Measurements from ENCODE around the gene GSN.

DNA sequence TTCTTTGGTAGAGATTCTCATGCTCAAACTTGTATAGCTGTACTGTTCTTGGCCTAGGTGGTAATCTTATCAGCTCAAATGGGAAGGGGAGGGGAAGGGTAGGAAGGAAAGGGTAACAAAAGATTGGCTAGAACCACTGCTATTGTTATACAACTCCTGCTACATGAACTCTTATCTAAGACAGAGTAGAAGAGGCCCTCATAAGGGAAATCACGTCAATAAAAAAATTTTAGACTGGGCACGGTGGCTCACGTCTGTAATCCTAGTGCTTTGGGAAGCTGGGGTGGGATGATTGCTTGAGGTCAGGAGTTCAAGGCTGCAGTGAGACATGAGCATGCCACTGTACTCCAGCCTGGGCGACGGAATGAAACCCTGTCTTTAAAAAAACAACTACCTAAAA, 86.2 kb downstream of the GSN start:
- TF ChIP-seq, protein P1, sequence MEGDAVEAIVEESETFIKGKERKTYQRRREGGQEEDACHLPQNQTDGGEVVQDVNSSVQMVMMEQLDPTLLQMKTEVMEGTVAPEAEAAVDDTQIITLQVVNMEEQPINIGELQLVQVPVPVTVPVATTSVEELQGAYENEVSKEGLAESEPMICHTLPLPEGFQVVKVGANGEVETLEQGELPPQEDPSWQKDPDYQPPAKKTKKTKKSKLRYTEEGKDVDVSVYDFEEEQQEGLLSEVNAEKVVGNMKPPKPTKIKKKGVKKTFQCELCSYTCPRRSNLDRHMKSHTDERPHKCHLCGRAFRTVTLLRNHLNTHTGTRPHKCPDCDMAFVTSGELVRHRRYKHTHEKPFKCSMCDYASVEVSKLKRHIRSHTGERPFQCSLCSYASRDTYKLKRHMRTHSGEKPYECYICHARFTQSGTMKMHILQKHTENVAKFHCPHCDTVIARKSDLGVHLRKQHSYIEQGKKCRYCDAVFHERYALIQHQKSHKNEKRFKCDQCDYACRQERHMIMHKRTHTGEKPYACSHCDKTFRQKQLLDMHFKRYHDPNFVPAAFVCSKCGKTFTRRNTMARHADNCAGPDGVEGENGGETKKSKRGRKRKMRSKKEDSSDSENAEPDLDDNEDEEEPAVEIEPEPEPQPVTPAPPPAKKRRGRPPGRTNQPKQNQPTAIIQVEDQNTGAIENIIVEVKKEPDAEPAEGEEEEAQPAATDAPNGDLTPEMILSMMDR (IDR thresholded peaks at IDR 0.05): no peak
- TF ChIP-seq POLR2AphosphoS5 (IDR thresholded peaks at IDR 0.05; ENCODE audit: low read depth, low read length) (no peak), SIN3A (IDR thresholded peaks at IDR 0.05; ENCODE audit: borderline replicate concordance, insufficient read depth, low read depth, low read length) (no peak), TCF7L2 (IDR thresholded peaks at IDR 0.05; ENCODE audit: low read depth, low read length) (no peak)
- TF ChIP-seq, protein P2, sequence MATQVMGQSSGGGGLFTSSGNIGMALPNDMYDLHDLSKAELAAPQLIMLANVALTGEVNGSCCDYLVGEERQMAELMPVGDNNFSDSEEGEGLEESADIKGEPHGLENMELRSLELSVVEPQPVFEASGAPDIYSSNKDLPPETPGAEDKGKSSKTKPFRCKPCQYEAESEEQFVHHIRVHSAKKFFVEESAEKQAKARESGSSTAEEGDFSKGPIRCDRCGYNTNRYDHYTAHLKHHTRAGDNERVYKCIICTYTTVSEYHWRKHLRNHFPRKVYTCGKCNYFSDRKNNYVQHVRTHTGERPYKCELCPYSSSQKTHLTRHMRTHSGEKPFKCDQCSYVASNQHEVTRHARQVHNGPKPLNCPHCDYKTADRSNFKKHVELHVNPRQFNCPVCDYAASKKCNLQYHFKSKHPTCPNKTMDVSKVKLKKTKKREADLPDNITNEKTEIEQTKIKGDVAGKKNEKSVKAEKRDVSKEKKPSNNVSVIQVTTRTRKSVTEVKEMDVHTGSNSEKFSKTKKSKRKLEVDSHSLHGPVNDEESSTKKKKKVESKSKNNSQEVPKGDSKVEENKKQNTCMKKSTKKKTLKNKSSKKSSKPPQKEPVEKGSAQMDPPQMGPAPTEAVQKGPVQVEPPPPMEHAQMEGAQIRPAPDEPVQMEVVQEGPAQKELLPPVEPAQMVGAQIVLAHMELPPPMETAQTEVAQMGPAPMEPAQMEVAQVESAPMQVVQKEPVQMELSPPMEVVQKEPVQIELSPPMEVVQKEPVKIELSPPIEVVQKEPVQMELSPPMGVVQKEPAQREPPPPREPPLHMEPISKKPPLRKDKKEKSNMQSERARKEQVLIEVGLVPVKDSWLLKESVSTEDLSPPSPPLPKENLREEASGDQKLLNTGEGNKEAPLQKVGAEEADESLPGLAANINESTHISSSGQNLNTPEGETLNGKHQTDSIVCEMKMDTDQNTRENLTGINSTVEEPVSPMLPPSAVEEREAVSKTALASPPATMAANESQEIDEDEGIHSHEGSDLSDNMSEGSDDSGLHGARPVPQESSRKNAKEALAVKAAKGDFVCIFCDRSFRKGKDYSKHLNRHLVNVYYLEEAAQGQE (IDR thresholded peaks at IDR 0.05; ENCODE audit: insufficient read depth in 1 of 2, low read depth in 2 of 2, low read length in 1 of 2): no peak
